Dendritic cell treated with granulocyte-macrophage colony-stimulating factor and Interleukin-4, amounts not matched to agents 40 ng/mL and 50 ng/mL, for 4 days (primary cell): Measurements from ENCODE around the gene BTBD18.

ENCODE experiments used
- H3K27ac Mint-ChIP-seq: one replicate; pipeline ENCODE4 v1.8.0; 2022; ENCODE audit warnings: mild to moderate bottlenecking, mixed read lengths
- H3K27me3 Mint-ChIP-seq: one replicate; pipeline ENCODE4 v1.8.0; 2022; ENCODE audit warnings: mild to moderate bottlenecking, mixed read lengths
- H3K36me3 Mint-ChIP-seq: one replicate; pipeline ENCODE4 v1.8.0; 2022; ENCODE audit warnings: low read depth, mixed read lengths
- H3K4me1 Mint-ChIP-seq: one replicate; pipeline ENCODE4 v1.8.0; 2022; ENCODE audit warnings: low read depth, mixed read lengths
- H3K4me3 Mint-ChIP-seq: one replicate; pipeline ENCODE4 v1.8.0; 2022; ENCODE audit warnings: mild to moderate bottlenecking, moderate library complexity, mixed read lengths
- H3K9me3 Mint-ChIP-seq: one replicate; pipeline ENCODE4 v1.8.0; 2022; ENCODE audit warnings: mixed read lengths
- intact Hi-C: fragments of 100-400 bp; cut with micrococcal nuclease; formaldehyde crosslinking; loops from one replicate; pipeline ENCODE4 v1.15.0; 2022

BTBD18 gene

GRCh38 chr11:57764566-57764965, 12.9 kb upstream of the BTBD18 start:
- Mint-ChIP-seq H3K36me3 (peaks cover 53% of the 10 kb centered on the region), H3K4me3 (peak overlapping the region; percentile 93), H3K27ac (peak overlapping the region; percentile 96), H3K4me1 (peaks cover 42% of the 10 kb centered on the region), H3K27me3 (no peaks in the 10 kb centered on the region), H3K9me3 (no peaks in the 10 kb centered on the region)
- intact Hi-C loops = no loop called here

- intact Hi-C loops = no loop called here
- peak overlapping the region; percentile 93 for H3K4me3 Mint-ChIP-seq
Measured at GRCh38 chr11:57764021-57764420, 12.4 kb upstream of the BTBD18 start.

GRCh38 chr11:57763568-57763967, 11.9 kb upstream of the BTBD18 start:
- peak overlapping the region; percentile 93 for H3K4me3 Mint-ChIP-seq
- no peaks in the 10 kb centered on the region for H3K9me3 Mint-ChIP-seq
- H3K27me3 Mint-ChIP-seq = no peaks in the 10 kb centered on the region
- H3K27ac Mint-ChIP-seq = peak overlapping the region; percentile 96
- H3K36me3 Mint-ChIP-seq = peaks cover 47% of the 10 kb centered on the region
- peaks cover 37% of the 10 kb centered on the region for H3K4me1 Mint-ChIP-seq
- intact Hi-C loops = no loop called here

More at GRCh38 chr11:57764021-57764420, 12.4 kb upstream of the BTBD18 start:
- peaks cover 37% of the 10 kb centered on the region for H3K4me1 Mint-ChIP-seq
- no peaks in the 10 kb centered on the region for H3K27me3 Mint-ChIP-seq
- H3K27ac Mint-ChIP-seq = peak overlapping the region; percentile 96
- H3K9me3 Mint-ChIP-seq = no peaks in the 10 kb centered on the region
- peaks cover 47% of the 10 kb centered on the region for H3K36me3 Mint-ChIP-seq

GRCh38 chr11:57762235-57762861, 10.7 kb upstream of the BTBD18 start:
- peaks cover 37% of the 10 kb centered on the region for H3K4me1 Mint-ChIP-seq
- peaks cover 38% of the 10 kb centered on the region for H3K36me3 Mint-ChIP-seq
- H3K9me3 Mint-ChIP-seq = no peaks in the 10 kb centered on the region
- H3K4me3 Mint-ChIP-seq = peak overlapping the region; percentile 93
- peak overlapping the region; percentile 96 for H3K27ac Mint-ChIP-seq
- intact Hi-C loops = no loop called here
- no peaks in the 10 kb centered on the region for H3K27me3 Mint-ChIP-seq

GRCh38 chr11:57761301-57762234, 9.9 kb upstream of the BTBD18 start, which contains the start of gene CTNND1:
CTNND1 (plus strand) TSS chr11:57761802; CDS start chr11:57791479, 29,677 bp downstream.
- H3K9me3 Mint-ChIP-seq = no peaks in the 10 kb centered on the region
- intact Hi-C loops = loop anchor here (2.0 kb wide), 1 partner anchor 31 kb away; no protein-coding TSS in a partner anchor
- no peaks in the 10 kb centered on the region for H3K27me3 Mint-ChIP-seq
- H3K4me3 Mint-ChIP-seq = peak within 1 kb of the TSS; percentile 93
- peaks cover 35% of the 10 kb centered on the region for H3K4me1 Mint-ChIP-seq
- peak within 1 kb of the TSS; percentile 96 for H3K27ac Mint-ChIP-seq
- H3K36me3 Mint-ChIP-seq = peaks cover 31% of the 10 kb centered on the region

GRCh38 chr11:57758174-57758573, 6.6 kb upstream of the BTBD18 start:
- Mint-ChIP-seq H3K36me3 (peaks cover 10% of the 10 kb centered on the region), H3K27me3 (no peaks in the 10 kb centered on the region), H3K27ac (peak overlapping the region; percentile 6), H3K9me3 (no peaks in the 10 kb centered on the region), H3K4me1 (peaks cover 1% of the 10 kb centered on the region), H3K4me3 (no peak overlapping the region)
- intact Hi-C loops = loop anchor here (10.0 kb wide), 1 partner anchor 767 kb away; no protein-coding TSS in a partner anchor

- no peaks in the 10 kb centered on the region for H3K9me3 Mint-ChIP-seq
- no peak overlapping the region for H3K27ac Mint-ChIP-seq
- H3K4me1 Mint-ChIP-seq = peaks cover 6% of the 10 kb centered on the region
- intact Hi-C loops = loop anchor here (10.0 kb wide), 1 partner anchor 772 kb away; no protein-coding TSS in a partner anchor
- H3K4me3 Mint-ChIP-seq = no peak overlapping the region
- no peaks in the 10 kb centered on the region for H3K27me3 Mint-ChIP-seq
- no peaks in the 10 kb centered on the region for H3K36me3 Mint-ChIP-seq
Measured at GRCh38 chr11:57752954-57753353, 1.3 kb upstream of the BTBD18 start.

- intact Hi-C loops = loop anchor here (1.0 to 10.0 kb wide), 2 partner anchors 49 to 774 kb away; no protein-coding TSS in a partner anchor
- H3K9me3 Mint-ChIP-seq = no peaks in the 10 kb centered on the region
- peaks cover 16% of the 10 kb centered on the region for H3K36me3 Mint-ChIP-seq
- no peak overlapping the region for H3K27ac Mint-ChIP-seq
- H3K27me3 Mint-ChIP-seq = no peaks in the 10 kb centered on the region
- H3K4me3 Mint-ChIP-seq = no peak overlapping the region
- peaks cover 6% of the 10 kb centered on the region for H3K4me1 Mint-ChIP-seq
Measured at GRCh38 chr11:57751176-57751575, 443 bp downstream of the BTBD18 start.

- no peak overlapping the region for H3K27ac Mint-ChIP-seq
- no peaks in the 10 kb centered on the region for H3K27me3 Mint-ChIP-seq
- no peak overlapping the region for H3K4me3 Mint-ChIP-seq
- no peaks in the 10 kb centered on the region for H3K9me3 Mint-ChIP-seq
- intact Hi-C loops = no loop called here
- peaks cover 15% of the 10 kb centered on the region for H3K4me1 Mint-ChIP-seq
- H3K36me3 Mint-ChIP-seq = peaks cover 58% of the 10 kb centered on the region
Measured at GRCh38 chr11:57746920-57747319, 4.7 kb downstream of the BTBD18 start.

GRCh38 chr11:57745206-57745605, 6.4 kb downstream of the BTBD18 start:
- Mint-ChIP-seq H3K4me3 (no peak overlapping the region), H3K27ac (no peak overlapping the region), H3K27me3 (no peaks in the 10 kb centered on the region), H3K36me3 (peaks cover 69% of the 10 kb centered on the region), H3K4me1 (peaks cover 14% of the 10 kb centered on the region), H3K9me3 (no peaks in the 10 kb centered on the region)
- intact Hi-C loops = no loop called here

- peaks cover 77% of the 10 kb centered on the region for H3K36me3 Mint-ChIP-seq
- intact Hi-C loops = no loop called here
- H3K27ac Mint-ChIP-seq = no peak overlapping the region
- H3K4me1 Mint-ChIP-seq = peaks cover 19% of the 10 kb centered on the region
- no peak overlapping the region for H3K4me3 Mint-ChIP-seq
- H3K27me3 Mint-ChIP-seq = no peaks in the 10 kb centered on the region
- H3K9me3 Mint-ChIP-seq = no peaks in the 10 kb centered on the region
Measured at GRCh38 chr11:57744357-57744756, 7.3 kb downstream of the BTBD18 start.

- peaks cover 93% of the 10 kb centered on the region for H3K36me3 Mint-ChIP-seq
- peak overlapping the region; percentile 89 for H3K4me3 Mint-ChIP-seq
- intact Hi-C loops = no loop called here
- peaks cover 19% of the 10 kb centered on the region for H3K4me1 Mint-ChIP-seq
- H3K27ac Mint-ChIP-seq = peak overlapping the region; percentile 99
- no peaks in the 10 kb centered on the region for H3K9me3 Mint-ChIP-seq
- no peaks in the 10 kb centered on the region for H3K27me3 Mint-ChIP-seq
Measured at GRCh38 chr11:57742087-57742452, 9.5 kb downstream of the BTBD18 start.

- intact Hi-C loops = loop anchor here (1.0 kb wide), 2 partner anchors 29 to 84 kb away; partner anchors contain the start of genes CLP1, MED19 and TMX2
- peaks cover 92% of the 10 kb centered on the region for H3K36me3 Mint-ChIP-seq
- H3K4me1 Mint-ChIP-seq = peaks cover 19% of the 10 kb centered on the region
Measured at GRCh38 chr11:57741132-57742086, 10.2 kb downstream of the BTBD18 start, which contains the start of gene SELENOH. SELENOH (plus strand) TSS chr11:57741491; CDS start chr11:57741596, 105 bp downstream.

More at GRCh38 chr11:57741132-57742086, 10.2 kb downstream of the BTBD18 start, which contains the start of gene SELENOH:
- Mint-ChIP-seq H3K27ac (peak within 1 kb of the TSS; percentile 99), H3K27me3 (no peaks in the 10 kb centered on the region), H3K9me3 (no peaks in the 10 kb centered on the region), H3K4me3 (peak within 1 kb of the TSS; percentile 89)
